NCI-H345 treated with DMSO at 0.1 percent for 48 hours (cell line): ENCODE data around the gene TNFRSF6B.

Experiments used
- DNase-seq: peaks from one replicate; lab custom pipeline; 2025; ENCODE audit not compliant: unreplicated experiment; lab: John Stamatoyannopoulos, UW

Gene TNFRSF6B

GRCh38 chr20:63734946-63735858 is 38.8 kb downstream of the TNFRSF6B start:
- DNase-seq: no peak

- no peak for DNase-seq
Measured at GRCh38 chr20:63735859-63736718, 39.6 kb downstream of the TNFRSF6B start, which contains the start of gene LIME1. TSS of gene LIME1 (plus strand) at chr20:63736664. CDS start at chr20:63737550, 886 bp downstream.

- no peak for DNase-seq
Measured at GRCh38 chr20:63736893-63737694, 40.6 kb downstream of the TNFRSF6B start.

GRCh38 chr20:63737695-63737944 is 41.2 kb downstream of the TNFRSF6B start:
- no peak for DNase-seq

- DNase-seq: no peak
Measured at GRCh38 chr20:63737945-63738686, 41.7 kb downstream of the TNFRSF6B start.

- no peak for DNase-seq
Measured at GRCh38 chr20:63738687-63739129, 42.3 kb downstream of the TNFRSF6B start.

GRCh38 chr20:63739130-63740069 is 42.9 kb downstream of the TNFRSF6B start, which contains the start of gene SLC2A4RG:
TSS of gene SLC2A4RG (plus strand) at chr20:63739776. CDS start at chr20:63739913, 137 bp downstream.
- DNase-seq: peak; percentile 35

- no peak for DNase-seq
Measured at GRCh38 chr20:63740070-63740626, 43.7 kb downstream of the TNFRSF6B start.

GRCh38 chr20:63740627-63741353 is 44.3 kb downstream of the TNFRSF6B start:
- DNase-seq: peak; percentile 83

GRCh38 chr20:63741354-63741675 is 44.9 kb downstream of the TNFRSF6B start:
- no peak for DNase-seq

- no peak for DNase-seq
Measured at GRCh38 chr20:63741676-63742380, 45.4 kb downstream of the TNFRSF6B start.

- no peak for DNase-seq
Measured at GRCh38 chr20:63742381-63743024, 46.1 kb downstream of the TNFRSF6B start.

GRCh38 chr20:63743210-63743970 is 46.9 kb downstream of the TNFRSF6B start:
- DNase-seq: no peak

- no peak for DNase-seq
Measured at GRCh38 chr20:63744158-63744557, 47.7 kb downstream of the TNFRSF6B start.

- no peak for DNase-seq
Measured at GRCh38 chr20:63744574-63745423, 48.3 kb downstream of the TNFRSF6B start.

GRCh38 chr20:63745424-63745805 is 49.0 kb downstream of the TNFRSF6B start:
- no peak for DNase-seq
